Measurements from ENCODE around the gene LIPC. TPM values are rescaled to one million over a fixed set of nuclear protein-coding genes. Genes with fewer than 3 reads are reported as not detected.

The LIPC gene
- total and polyA plus RNA-seq, 2 donors (not counting 3 experiments of a cell fraction or from before 2014, with no cell fraction given) = not detected

DNA sequence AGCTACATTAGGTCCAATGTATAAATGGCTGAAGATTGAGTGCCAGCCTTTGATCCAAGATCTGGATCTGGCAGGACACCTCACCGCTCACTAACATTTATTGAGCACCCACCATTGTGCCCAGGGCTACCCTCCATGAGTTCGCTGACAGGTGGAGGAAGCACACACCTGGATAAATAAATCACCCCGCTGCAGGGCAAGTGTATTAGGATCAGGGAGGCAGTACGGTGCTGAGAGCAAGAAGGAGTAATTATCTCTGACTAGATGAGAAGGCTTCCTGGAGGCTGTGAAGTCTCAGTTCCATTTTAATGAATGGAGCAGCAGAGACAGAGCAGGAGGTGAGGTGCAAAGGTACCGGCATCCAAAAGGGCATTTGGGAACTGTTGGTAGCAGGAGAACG, 104.1 kb downstream of the LIPC start:
- no peak overlapping the region for H3K9ac ChIP-seq (replicated peaks; ENCODE audit: extremely low read depth, insufficient read depth, low read length)
- H3K9me1 ChIP-seq (replicated peaks; ENCODE audit: control insufficient read depth, extremely low read depth, insufficient read depth, low read length) = no peaks in the 10 kb centered on the region
- ChIA-PET CTCF (interaction anchor here (1.0 to 2.2 kb wide), 3 partner anchors 12 to 76 kb away, joined by 3 to 6 read pairs (median 3); no protein-coding TSS in a partner anchor), POLR2A (no interaction called here)
- no peak for FAIRE-seq
- H2AFZ ChIP-seq (ENCODE audit: low read depth, low read length) = no peak overlapping the region
- H3K4me1 ChIP-seq (ENCODE audit: control insufficient read depth, extremely low read depth, insufficient read depth, low read length) = no peaks in the 10 kb centered on the region
- intact Hi-C loops (cut with micrococcal nuclease) = no loop called here
- no peaks in the 10 kb centered on the region for H3K9me3 ChIP-seq (replicated peaks; ENCODE audit: control insufficient read depth, insufficient read depth, low read length)
- H3K27me3 ChIP-seq (ENCODE audit: control insufficient read depth in 2 of 2, insufficient read depth in 2 of 2, low read length in 2 of 2) = peaks cover 2 to 6% of the 10 kb centered on the region in 2 experiments
- DNase-seq (ENCODE audit: low read depth, low spot score) = no peak
- no peaks in the 10 kb centered on the region for H3K36me3 ChIP-seq (ENCODE audit: control insufficient read depth in 2 of 2, extremely low read depth in 1 of 2, insufficient read depth in 2 of 2, low read length in 2 of 2)
- H3K79me2 ChIP-seq (ENCODE audit: control insufficient read depth, insufficient read depth, low read length) = no peaks in the 10 kb centered on the region
- H3K27ac ChIP-seq (ENCODE audit: insufficient read depth, low read depth, low read length) = no peak overlapping the region
- TF ChIP-seq GATA2 (IDR thresholded peaks at IDR 0.05; ENCODE audit: insufficient read depth, insufficient read length, low read depth, low read length) (no peak), FOS (IDR thresholded peaks at IDR 0.05; ENCODE audit: borderline replicate concordance, insufficient read depth, low read length) (no peak), JUN (IDR thresholded peaks at IDR 0.05; ENCODE audit: borderline replicate concordance, insufficient read depth, insufficient read length, low read depth) (no peak), POLR2AphosphoS5 (IDR thresholded peaks at IDR 0.05; ENCODE audit: insufficient read depth, low read depth, low read length) (no peak), MYC (IDR thresholded peaks at IDR 0.05; ENCODE audit: low read depth, low read length) (no peak), EZH2 (IDR thresholded peaks at IDR 0.05; ENCODE audit: borderline replicate concordance, low read depth, low read length, severe bottlenecking) (no peak), POLR2A (IDR thresholded peaks at IDR 0.05; ENCODE audit: low read depth, low read length) (no peak)
- TF ChIP-seq, protein P1, sequence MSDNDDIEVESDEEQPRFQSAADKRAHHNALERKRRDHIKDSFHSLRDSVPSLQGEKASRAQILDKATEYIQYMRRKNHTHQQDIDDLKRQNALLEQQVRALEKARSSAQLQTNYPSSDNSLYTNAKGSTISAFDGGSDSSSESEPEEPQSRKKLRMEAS (IDR thresholded peaks at IDR 0.05; ENCODE audit: insufficient read depth, insufficient read length) = no peak
- TF ChIP-seq, protein P2, sequence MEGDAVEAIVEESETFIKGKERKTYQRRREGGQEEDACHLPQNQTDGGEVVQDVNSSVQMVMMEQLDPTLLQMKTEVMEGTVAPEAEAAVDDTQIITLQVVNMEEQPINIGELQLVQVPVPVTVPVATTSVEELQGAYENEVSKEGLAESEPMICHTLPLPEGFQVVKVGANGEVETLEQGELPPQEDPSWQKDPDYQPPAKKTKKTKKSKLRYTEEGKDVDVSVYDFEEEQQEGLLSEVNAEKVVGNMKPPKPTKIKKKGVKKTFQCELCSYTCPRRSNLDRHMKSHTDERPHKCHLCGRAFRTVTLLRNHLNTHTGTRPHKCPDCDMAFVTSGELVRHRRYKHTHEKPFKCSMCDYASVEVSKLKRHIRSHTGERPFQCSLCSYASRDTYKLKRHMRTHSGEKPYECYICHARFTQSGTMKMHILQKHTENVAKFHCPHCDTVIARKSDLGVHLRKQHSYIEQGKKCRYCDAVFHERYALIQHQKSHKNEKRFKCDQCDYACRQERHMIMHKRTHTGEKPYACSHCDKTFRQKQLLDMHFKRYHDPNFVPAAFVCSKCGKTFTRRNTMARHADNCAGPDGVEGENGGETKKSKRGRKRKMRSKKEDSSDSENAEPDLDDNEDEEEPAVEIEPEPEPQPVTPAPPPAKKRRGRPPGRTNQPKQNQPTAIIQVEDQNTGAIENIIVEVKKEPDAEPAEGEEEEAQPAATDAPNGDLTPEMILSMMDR (IDR thresholded peaks at IDR 0.05; ENCODE audit: extremely low read depth in 1 of 2, insufficient read depth in 1 of 2, low read depth in 1 of 2, low read length in 2 of 2) = no peak
- H3K4me2 ChIP-seq (ENCODE audit: insufficient read depth, low read length) = no peak overlapping the region
- dilution Hi-C loops (cut with MboI; ENCODE audit: extremely low pct_ligation_motif_present, low sequenced_read_pairs) = no loop called here
- BruUV-seq (replicated peaks) = no TSS peak
- no peak overlapping the region for H3K4me3 ChIP-seq (replicated peaks in 1 of 3; ENCODE audit: insufficient read depth in 1 of 3, low read depth in 1 of 3, low read length in 3 of 3)
- H4K20me1 ChIP-seq (replicated peaks; ENCODE audit: control insufficient read depth, extremely low read depth, insufficient read depth, low read length) = no peaks in the 10 kb centered on the region

All from endothelial cell of umbilical vein (primary cell).